Measurements from ENCODE around the gene RASSF3.
A peak's percentile ranks its signal among the peaks of the same experiment; 100 is the strongest.

Gene RASSF3

GRCh38 chr12:64610079-64610659, at the start of gene RASSF3:
TSS of gene RASSF3 (plus strand) at chr12:64610495. CDS start at chr12:64610633, 138 bp downstream.
- H3K4me3 Mint-ChIP-seq, result peak within 1 kb of the TSS; percentile 95
- peak within 1 kb of the TSS; percentile 87 for H3K27ac Mint-ChIP-seq
- H3K4me1 Mint-ChIP-seq, result peaks cover 32% of the 10 kb centered on the region
- H3K27me3 Mint-ChIP-seq (ENCODE audit: low read depth, poor library complexity), result no peaks in the 10 kb centered on the region
- DNase-seq, result peak; percentile 84
- H3K36me3 Mint-ChIP-seq (ENCODE audit: low read depth), result peaks cover 23% of the 10 kb centered on the region
- TF ChIP-seq CTCF (IDR thresholded peaks at IDR 0.05), result no peak
- no peaks in the 10 kb centered on the region for H3K9me3 Mint-ChIP-seq

- Mint-ChIP-seq H3K27ac (no peak overlapping the region), H3K9me3 (no peaks in the 10 kb centered on the region), H3K27me3 (ENCODE audit: low read depth, poor library complexity) (peaks cover 2% of the 10 kb centered on the region), H3K4me3 (peak overlapping the region; percentile 10), H3K36me3 (ENCODE audit: low read depth) (no peaks in the 10 kb centered on the region), H3K4me1 (peaks cover 50% of the 10 kb centered on the region)
- no peak for TF ChIP-seq CTCF (IDR thresholded peaks at IDR 0.05)
- DNase-seq, result no peak
Observed at GRCh38 chr12:64561302-64562136, 48.8 kb upstream of the RASSF3 start.

GRCh38 chr12:64566122-64566521, 44.2 kb upstream of the RASSF3 start:
- Mint-ChIP-seq H3K9me3 (no peaks in the 10 kb centered on the region), H3K27ac (peak overlapping the region; percentile 93), H3K4me1 (peaks cover 72% of the 10 kb centered on the region), H3K27me3 (ENCODE audit: low read depth, poor library complexity) (peaks cover 4% of the 10 kb centered on the region), H3K4me3 (no peak overlapping the region), H3K36me3 (ENCODE audit: low read depth) (no peaks in the 10 kb centered on the region)
- DNase-seq, result no peak
- no peak for TF ChIP-seq CTCF (IDR thresholded peaks at IDR 0.05)

- Mint-ChIP-seq H3K4me3 (peak overlapping the region; percentile 31), H3K9me3 (peaks cover 3% of the 10 kb centered on the region), H3K36me3 (ENCODE audit: low read depth) (no peaks in the 10 kb centered on the region), H3K27me3 (ENCODE audit: low read depth, poor library complexity) (peaks cover 4% of the 10 kb centered on the region), H3K4me1 (peaks cover 74% of the 10 kb centered on the region), H3K27ac (peak overlapping the region; percentile 93)
- no peak for DNase-seq
- TF ChIP-seq CTCF (IDR thresholded peaks at IDR 0.05), result no peak
Observed at GRCh38 chr12:64566831-64567517, 43.3 kb upstream of the RASSF3 start.

GRCh38 chr12:64567570-64567969, 42.7 kb upstream of the RASSF3 start:
- H3K27ac Mint-ChIP-seq, result peak overlapping the region; percentile 93

More at GRCh38 chr12:64567570-64567969, 42.7 kb upstream of the RASSF3 start:
- peaks cover 4% of the 10 kb centered on the region for H3K27me3 Mint-ChIP-seq (ENCODE audit: low read depth, poor library complexity)
- H3K4me3 Mint-ChIP-seq, result peak overlapping the region; percentile 31
- DNase-seq, result no peak
- peaks cover 9% of the 10 kb centered on the region for H3K9me3 Mint-ChIP-seq
- H3K36me3 Mint-ChIP-seq (ENCODE audit: low read depth), result no peaks in the 10 kb centered on the region
- TF ChIP-seq CTCF (IDR thresholded peaks at IDR 0.05), result no peak
- peaks cover 69% of the 10 kb centered on the region for H3K4me1 Mint-ChIP-seq

Data from nephron progenitor cell (in vitro differentiated cells).